ENCODE data around the gene ERC2.

The ERC2 gene

GRCh38 chr3:55585856-55586255 is 882.4 kb downstream of the ERC2 start:
- DNase-seq (ENCODE audit: low read depth) = no peak

GRCh38 chr3:55584716-55585368 is 883.4 kb downstream of the ERC2 start:
- no peak for DNase-seq (ENCODE audit: low read depth)

- no peak for DNase-seq (ENCODE audit: low read depth)
These were observed 884.2 kb downstream of the ERC2 start for GRCh38 chr3:55584030-55584429.

GRCh38 chr3:55583475-55583874 is 884.8 kb downstream of the ERC2 start:
- no peak for DNase-seq (ENCODE audit: low read depth)

- no peak for DNase-seq (ENCODE audit: low read depth)
These were observed 888.8 kb downstream of the ERC2 start for GRCh38 chr3:55579496-55579895.

GRCh38 chr3:55576621-55577388 is 891.5 kb downstream of the ERC2 start:
- no peak for DNase-seq (ENCODE audit: low read depth)

GRCh38 chr3:55574671-55575070 is 893.6 kb downstream of the ERC2 start:
- no peak for DNase-seq (ENCODE audit: low read depth)

- no peak for DNase-seq (ENCODE audit: low read depth)
These were observed 895.5 kb downstream of the ERC2 start for GRCh38 chr3:55572816-55573215.

GRCh38 chr3:55571913-55572312 is 896.4 kb downstream of the ERC2 start:
- DNase-seq (ENCODE audit: low read depth) = no peak

- DNase-seq (ENCODE audit: low read depth) = no peak
These were observed 897.0 kb downstream of the ERC2 start for GRCh38 chr3:55571216-55571813.

GRCh38 chr3:55570271-55570711 is 898.0 kb downstream of the ERC2 start:
- no peak for DNase-seq (ENCODE audit: low read depth)

GRCh38 chr3:55569033-55569599 is 899.2 kb downstream of the ERC2 start:
- no peak for DNase-seq (ENCODE audit: low read depth)

- DNase-seq (ENCODE audit: low read depth) = no peak
These were observed 900.7 kb downstream of the ERC2 start for GRCh38 chr3:55567615-55568014.

- no peak for DNase-seq (ENCODE audit: low read depth)
These were observed 901.1 kb downstream of the ERC2 start for GRCh38 chr3:55567121-55567520.

- DNase-seq (ENCODE audit: low read depth) = no peak
These were observed 902.7 kb downstream of the ERC2 start for GRCh38 chr3:55565521-55565920.

- no peak for DNase-seq (ENCODE audit: low read depth)
These were observed 903.5 kb downstream of the ERC2 start for GRCh38 chr3:55564726-55565125.

GRCh38 chr3:55562700-55563099 is 905.6 kb downstream of the ERC2 start:
- DNase-seq (ENCODE audit: low read depth) = no peak

GRCh38 chr3:55559500-55560423 is 908.5 kb downstream of the ERC2 start:
- no peak for DNase-seq (ENCODE audit: low read depth)

- no peak for DNase-seq (ENCODE audit: low read depth)
These were observed 910.0 kb downstream of the ERC2 start for GRCh38 chr3:55558316-55558715.

GRCh38 chr3:55557549-55557948 is 910.7 kb downstream of the ERC2 start:
- DNase-seq (ENCODE audit: low read depth) = no peak

GRCh38 chr3:55556619-55557537 is 911.4 kb downstream of the ERC2 start:
- no peak for DNase-seq (ENCODE audit: low read depth)
